ENCODE measurements around the gene CTF1.
"Not testable (repeated sequence)": the region's sequence is repeated elsewhere in the genome, so short reads cannot be mapped to it uniquely, and the experiment has no call there.

The CTF1 gene

GRCh38 chr16:30934827-30935557 is 38.6 kb downstream of the CTF1 start:
- DNase-seq: peak; percentile 30

DNA sequence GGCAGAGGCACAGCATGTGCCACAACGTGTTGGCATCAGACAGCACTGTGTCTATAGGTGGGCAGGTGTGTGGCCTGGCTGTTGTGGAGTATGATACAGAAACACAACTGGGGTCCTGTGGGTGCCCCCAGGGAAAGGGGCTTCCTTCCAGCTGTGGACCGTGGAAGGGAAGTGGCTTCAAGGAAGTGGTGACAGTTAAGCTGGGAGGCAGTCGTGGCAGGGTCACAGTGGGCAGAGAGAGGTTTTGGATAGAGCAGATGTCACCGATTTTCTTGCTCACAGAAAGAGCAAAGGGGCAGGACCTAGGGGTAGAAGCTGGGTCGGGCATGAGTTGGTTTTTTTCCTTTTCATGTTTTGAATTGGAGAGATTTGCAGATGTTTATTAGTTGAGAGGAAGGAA is 41.3 kb downstream of the CTF1 start:
- DNase-seq: no peak

DNA sequence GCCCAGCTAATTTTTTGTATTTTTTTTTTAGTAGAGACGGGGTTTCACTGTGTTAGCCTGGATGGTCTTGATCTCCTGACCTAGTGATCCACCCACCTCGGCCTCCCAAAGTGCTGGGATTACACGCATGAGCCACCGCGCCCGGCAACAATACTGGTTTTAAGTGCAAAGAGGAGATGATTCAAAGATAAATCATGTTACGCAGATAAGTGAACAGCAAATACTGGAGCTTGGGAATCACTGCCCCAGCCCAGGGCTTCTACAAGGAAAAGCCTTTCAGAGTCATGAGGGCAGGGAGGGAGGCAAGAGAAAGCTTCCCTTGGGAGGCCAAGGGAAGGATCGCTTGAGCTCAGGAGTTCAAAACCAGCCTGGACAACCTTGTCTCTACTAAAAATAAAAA is 43.2 kb downstream of the CTF1 start:
- not testable (repeated sequence) for DNase-seq

- peak; percentile 71 for DNase-seq
Measured at GRCh38 chr16:30941600-30942425, 45.4 kb downstream of the CTF1 start.

DNA sequence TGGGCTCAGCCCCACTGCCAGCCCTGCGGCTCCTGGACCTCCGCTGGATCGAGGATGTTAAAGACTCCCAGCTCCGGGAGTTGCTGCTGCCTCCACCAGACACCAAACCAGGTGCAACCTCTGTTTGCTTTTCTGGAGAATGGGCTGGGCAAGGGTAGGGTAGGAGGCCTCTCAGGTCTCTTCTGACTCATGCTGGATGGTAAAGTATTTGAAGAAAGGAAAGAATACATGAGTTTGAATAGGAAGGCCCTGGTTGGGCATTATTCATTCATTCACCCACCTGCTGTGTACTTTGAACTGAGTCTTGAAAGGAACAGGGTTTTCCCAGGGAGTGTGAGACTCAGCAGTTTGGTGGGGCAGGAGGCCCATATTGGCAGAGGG is 46.0 kb downstream of the CTF1 start:
- no peak for DNase-seq

DNA sequence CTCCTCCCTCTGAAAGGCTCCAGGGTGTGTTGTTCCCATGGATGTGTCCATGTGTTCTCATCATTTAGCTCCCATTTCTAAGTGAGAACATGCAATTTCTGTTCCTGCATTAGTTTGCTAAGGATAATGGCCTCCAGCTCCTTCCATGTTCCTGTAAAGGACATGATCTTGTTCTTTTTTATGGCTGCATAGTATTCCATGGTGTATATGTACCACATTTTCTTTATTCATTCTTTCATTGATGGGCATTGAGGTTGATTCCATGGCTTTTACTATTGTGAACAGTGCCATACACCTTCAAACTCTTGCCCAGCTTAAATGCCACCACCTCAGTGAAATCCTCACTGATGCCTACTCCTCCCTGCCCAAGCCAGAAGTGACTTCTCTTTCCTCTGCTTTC is 47.9 kb downstream of the CTF1 start:
- no peak for DNase-seq

DNA sequence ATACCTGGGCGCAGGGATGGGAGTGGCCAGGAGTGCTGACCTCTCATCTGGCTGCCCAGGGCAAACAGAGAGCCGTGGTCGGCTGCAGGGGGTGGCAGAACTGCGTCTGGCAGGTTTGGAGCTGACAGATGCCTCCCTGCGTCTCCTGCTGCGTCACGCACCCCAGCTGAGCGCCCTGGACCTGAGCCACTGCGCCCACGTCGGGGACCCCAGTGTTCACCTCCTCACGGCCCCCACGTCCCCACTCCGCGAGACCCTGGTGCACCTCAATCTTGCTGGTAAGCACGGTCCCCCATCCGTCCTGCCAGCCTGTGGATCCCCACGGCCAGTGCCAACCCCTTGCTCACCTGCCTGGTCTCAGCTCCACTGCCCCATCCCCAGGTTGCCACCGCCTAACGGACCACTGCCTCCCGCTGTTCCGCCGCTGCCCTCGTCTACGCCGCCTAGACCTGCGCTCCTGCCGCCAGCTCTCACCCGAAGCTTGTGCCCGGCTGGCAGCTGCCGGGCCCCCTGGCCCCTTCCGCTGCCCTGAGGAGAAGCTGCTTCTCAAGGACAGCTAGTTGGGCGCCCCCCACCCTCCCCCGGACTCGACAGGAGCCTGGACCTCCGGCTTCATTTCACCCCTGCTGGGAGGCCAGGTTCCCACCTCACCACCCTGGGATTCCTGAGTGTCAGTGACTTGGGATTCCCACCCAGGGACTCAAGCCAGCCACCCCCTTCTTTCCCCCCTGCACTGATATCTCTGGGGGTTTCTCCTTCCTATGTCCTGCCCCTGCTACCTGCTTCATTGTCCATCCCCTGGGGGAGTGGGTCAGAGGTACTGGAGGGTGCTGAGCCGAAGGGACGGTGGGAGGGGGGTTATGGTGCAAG is 50.5 kb downstream of the CTF1 start:
- no peak for DNase-seq

DNA sequence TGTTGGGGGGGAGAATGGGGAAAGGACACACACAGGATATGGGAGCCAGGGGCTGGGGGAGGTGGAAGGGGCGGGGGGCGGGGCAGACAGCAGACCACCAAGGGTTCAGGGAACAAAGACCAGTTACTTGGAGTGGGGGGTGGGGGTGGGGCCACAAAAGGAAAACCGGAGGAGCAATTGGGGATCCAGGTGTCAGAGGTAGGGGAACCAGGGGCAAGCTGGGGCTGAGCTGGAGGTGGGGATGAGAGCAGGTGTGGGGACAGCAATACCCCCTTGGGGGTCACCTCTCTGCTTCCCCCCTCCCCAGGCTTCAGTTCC is 51.1 kb downstream of the CTF1 start:
- no peak for DNase-seq

- DNase-seq: no peak
Measured at GRCh38 chr16:30947859-30948666, 51.6 kb downstream of the CTF1 start.

GRCh38 chr16:30948667-30949649 is 52.5 kb downstream of the CTF1 start, which contains the start of gene ORAI3:
Gene ORAI3, plus strand, starts transcription at chr16:30949068. Its CDS starts 222 bp downstream, at chr16:30949290.
- peak; percentile 44 for DNase-seq

DNA sequence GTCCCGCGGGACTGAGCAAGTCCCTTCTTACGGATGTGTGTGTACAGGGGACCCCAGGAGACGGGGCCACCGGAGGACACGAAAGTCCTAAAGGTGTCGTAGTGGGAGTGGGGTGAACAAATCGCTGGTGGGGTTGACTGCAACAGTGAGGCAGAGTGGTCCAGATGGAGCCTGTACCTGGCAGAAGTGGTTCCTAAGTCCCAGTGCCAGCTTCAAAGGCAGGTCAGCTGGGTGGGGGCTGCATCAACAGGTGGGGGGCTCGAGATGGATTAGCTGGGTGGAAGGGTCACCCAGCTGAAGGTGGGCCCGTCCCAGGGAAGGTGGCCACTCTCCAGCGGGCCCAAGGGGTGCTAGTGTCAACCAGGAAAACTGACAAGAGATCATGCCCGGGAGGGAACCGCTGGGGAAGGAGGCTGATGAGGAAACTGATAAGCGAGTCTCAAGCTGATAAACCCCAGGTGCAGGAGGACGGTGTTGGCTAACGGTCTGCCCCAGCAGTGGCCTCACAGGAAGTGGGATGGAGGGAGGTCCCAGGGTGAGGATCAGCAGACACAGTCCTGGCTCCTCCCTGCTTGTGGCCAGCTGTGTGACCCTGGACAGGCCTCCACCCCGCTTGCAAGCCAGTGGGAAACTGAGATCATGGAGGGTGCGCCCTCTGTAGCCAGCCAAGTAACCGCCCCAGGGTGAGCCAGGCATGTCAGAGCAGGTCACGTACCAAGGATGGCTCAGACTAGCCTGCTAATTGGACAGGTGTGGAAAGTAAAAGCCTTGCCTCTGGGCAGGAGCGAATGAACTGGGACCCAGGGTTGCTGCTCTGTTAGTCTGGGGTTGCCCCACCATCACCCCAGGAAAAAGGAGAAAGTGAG is 53.5 kb downstream of the CTF1 start:
- DNase-seq: peak; percentile 28

DNA sequence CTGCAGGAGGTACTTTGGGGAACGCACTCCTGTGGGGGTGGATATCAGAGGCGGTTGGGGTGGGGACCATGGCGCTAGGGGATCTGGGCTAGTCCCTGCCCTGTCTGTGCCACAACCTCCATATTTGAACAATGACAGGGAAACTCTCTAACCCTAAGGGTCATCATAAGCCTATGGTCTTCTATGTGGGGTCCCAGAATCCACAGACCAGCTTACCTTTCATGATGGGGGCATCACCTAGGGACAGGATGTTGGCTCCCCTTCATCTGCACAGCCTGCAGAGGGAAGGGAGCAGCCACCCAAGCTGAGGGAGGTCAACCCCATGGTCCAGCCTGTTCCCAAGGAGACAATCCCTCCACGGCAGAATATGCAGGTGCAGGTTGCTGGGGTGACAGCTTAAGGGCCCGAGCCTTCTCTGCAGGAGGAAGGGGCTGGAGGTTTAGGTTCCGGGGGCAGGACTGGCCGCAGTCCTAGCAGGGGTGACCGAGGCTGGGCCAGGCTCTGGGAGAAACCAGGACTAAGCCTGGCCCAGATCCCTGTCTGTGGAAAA is 54.2 kb downstream of the CTF1 start:
- DNase-seq: no peak

DNA sequence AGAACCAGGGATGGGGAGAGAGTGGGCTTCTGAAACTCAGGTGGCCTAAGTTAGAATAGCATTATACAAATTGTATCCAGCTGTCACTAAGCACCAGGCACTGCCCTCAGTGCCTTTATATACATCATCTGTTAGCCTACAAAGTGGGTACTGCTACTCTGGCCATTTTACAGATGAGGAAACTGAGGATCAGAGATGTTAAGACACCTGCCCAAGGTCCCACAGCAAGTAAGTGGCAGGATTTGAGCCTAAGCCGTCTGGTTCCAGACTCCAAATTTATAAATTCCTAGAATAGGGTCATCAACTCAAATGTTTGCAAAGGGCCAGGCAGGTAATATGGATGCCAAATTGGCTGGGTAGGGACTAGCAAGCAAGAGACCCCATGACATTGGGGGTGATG is 54.8 kb downstream of the CTF1 start:
- no peak for DNase-seq

DNA sequence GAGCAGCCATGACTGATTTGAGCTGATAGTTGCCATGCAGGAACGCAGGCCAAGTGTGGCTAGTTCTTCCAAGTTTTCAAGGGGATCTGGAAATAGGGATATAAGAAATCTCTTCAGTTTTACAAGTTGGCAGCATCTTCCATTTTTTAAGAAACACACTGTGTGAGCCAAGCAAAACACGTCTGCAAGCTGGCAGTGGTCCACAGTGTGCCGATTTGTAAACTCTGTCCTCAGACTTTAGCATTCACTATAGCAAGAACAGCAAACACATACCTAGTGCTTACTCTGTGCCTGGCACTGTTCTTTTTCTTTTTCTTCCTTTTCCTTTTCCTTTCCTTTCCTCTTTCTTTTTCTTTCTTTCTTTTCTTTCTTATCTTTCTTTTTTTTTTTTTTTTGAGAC is 55.3 kb downstream of the CTF1 start:
- no peak for DNase-seq

DNA sequence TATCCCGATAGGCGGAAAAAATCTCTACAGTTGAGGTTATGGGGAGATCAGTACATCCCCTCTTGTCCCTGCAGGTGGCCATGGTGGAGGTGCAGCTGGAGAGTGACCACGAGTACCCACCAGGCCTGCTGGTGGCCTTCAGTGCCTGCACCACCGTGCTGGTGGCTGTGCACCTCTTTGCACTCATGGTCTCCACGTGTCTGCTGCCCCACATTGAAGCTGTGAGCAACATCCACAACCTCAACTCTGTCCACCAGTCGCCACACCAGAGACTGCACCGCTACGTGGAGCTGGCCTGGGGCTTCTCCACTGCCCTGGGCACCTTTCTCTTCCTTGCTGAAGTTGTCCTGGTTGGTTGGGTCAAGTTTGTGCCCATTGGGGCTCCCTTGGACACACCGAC is 56.7 kb downstream of the CTF1 start:
- no peak for DNase-seq

Data from activated naive CD4-positive, alpha-beta T cell treated with Interleukin-2 at 50 U/mL for 16 hours (primary cell).